ENCODE results near the gene RAB1B. TPM values are rescaled to one million over a fixed set of nuclear protein-coding genes. Genes with fewer than 3 reads are reported as not detected.
"Not testable (repeated sequence)": the region's sequence is repeated elsewhere in the genome, so short reads cannot be mapped to it uniquely, and the experiment has no call there.

RAB1B gene
- total RNA-seq, 1 experiment from 2014 or later = 55.4 TPM

DNA sequence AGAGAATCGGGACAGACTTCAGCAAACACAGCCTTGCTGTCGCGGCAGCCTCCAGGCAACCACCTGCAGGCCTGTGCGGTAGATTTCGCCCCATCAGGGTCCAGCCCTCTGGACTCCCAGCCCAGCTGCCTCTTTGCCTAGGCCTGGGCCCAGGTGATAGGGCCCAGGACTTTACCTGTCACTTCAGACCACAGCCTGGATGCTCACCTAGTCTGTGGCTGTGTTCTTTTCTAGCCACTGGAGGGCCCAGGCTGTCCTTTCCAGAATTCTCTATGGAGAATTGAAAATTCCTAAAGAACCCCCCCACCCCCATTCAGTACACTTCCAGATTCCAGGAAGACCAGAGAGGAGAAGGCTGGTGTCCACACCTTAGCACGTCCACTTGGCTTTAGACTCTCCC is 30.6 kb upstream of the RAB1B start:
- in situ Hi-C loops (cut with HindIII; ENCODE audit: low pct_unique_long_range_greater_than_20kb, low sequenced_read_pairs) = no loop called here
- DNase-seq (ENCODE audit: low read depth) = no peak

DNA sequence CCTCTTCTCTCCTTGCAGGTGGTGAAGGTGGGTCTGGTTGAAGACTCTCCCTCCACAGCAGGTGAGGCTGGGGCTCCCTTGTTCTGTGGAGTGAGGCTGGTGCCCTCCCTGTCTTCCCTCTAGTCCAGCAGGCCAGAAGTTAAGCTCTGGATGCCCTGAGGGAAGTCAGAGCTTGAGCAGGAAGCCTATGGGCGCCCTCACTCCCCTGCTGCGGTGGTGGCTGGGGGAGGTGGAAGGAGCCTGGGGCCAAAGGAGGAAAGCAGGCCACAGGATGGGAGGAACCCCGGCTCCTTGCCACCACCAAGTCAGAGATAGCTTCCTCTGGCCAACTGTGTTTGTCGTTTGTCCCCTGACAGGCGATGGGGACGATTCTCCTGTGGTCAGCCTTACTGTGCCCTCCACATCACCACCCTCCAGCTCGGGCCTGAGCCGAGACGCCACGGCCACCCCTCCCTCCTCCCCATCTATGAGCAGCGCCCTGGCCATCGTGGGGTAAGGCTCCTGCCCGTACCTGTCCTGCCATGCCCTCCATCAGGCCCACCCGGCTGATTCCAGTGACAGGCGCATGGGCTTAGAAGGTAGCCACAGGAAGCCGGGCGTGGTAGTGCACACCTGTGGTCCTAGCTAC is 29.5 kb upstream of the RAB1B start:
- no peak for DNase-seq (ENCODE audit: low read depth)
- in situ Hi-C loops (cut with HindIII; ENCODE audit: low pct_unique_long_range_greater_than_20kb, low sequenced_read_pairs) = no loop called here

DNA sequence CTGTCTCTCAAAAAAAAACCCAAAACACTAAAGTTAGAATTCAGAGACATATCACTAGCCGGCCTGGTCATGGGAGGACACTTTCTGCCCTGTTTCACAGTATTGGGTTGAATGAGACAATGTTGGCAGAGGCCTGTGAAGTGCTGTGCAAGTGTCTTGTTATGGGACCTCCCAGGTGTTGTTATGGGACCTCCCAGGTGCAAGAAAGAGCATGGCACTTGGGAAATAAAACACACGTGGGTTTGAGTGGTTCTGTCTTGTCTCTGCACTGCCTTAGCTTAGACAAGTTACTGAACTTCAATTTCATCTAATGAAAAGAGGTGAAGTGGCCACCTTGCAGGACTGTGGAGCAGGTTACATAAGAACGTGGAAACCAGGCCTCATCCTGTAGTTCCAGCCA is 28.9 kb upstream of the RAB1B start:
- in situ Hi-C loops (cut with HindIII; ENCODE audit: low pct_unique_long_range_greater_than_20kb, low sequenced_read_pairs) = no loop called here
- DNase-seq (ENCODE audit: low read depth) = no peak

DNA sequence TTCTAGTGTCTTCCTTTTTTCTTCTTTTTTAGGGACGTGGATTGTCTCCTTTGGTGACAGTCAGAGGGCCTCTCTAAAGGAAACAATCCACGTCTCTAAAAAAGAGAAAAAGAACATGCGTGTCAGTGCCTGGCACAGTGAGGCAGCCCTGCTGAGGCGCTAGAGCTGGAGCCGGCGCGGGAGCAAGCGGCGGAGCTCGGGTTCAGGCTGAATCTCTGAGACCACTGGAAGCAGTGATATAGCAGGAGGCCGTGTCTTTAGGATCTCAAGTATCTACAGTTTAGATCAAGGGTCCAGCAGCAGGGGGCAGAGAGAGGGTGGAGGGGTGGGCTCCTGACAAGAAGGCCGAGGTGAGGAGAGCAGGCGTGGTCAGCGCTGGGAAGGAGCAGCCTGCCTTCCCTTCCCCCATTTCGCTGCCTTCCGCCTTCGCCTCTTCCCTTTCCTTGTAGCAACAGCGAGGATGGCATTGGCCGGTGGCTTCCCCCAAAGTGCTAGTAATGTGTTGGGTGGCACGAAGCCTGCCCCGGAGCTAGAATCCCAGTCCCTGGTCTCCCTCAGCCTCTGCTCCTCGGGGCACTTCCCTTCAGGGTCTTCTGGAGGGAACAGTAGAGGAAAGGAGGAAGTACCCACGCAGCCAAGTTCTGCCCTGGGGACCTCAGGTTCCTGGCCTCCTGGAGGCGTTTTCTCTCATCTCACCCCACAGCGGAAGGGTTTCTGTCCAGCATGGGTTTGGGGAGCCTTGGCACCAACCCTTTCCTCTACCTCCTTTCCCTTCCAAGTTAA is 28.2 kb upstream of the RAB1B start:
- in situ Hi-C loops (cut with HindIII; ENCODE audit: low pct_unique_long_range_greater_than_20kb, low sequenced_read_pairs) = no loop called here
- no peak for DNase-seq (ENCODE audit: low read depth)

DNA sequence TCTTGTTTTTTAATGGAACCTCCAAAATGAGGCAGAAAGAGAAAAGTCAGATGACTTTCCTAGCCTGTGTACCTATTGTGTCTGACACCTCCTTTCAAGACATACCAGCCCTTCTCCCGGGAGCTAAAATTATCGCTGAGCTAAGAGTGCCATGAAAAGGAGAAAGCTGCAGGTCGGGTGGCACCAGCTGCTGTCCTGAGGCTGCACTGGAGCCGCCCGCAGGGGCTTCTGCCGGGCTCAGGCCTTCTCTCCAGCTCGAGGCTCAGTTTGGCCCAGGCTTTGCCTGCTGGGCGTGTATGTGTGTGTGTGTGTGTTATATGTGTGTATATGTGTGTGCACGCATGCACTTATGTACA is 27.7 kb upstream of the RAB1B start:
- no peak for DNase-seq (ENCODE audit: low read depth)
- in situ Hi-C loops (cut with HindIII; ENCODE audit: low pct_unique_long_range_greater_than_20kb, low sequenced_read_pairs) = no loop called here

DNA sequence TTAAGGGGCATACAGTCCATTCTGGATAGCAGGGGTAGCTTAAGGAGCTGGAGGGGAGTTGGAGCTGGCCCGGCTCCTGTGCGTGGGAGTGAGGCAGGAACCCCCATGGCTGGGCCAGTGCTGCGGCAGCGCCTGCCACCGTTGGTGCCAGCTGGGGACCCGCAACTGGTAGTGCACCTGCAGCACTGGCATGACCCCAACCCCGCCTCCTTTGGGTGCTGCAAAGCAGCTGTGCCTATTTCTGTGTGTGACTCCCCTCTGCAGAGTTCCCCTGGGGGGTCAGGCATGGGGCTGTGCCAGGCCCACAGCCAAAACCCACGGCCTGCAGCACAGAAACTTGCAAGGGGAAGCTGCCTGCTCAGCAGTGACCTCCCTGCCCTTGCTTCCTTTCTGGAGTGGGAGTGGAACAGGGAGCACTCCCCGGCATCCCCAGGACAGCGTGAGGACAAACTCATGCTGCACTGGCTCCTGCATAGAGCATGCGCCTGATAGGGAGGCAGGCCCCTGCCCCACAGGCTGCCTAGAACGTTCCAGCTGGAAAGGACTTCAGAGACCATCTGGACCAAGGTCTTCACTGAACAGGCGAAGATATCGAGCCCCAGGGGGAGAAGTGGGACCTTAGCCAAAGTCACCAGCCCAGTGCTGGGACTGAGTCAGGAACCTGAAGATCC is 26.2 kb upstream of the RAB1B start:
- DNase-seq (ENCODE audit: low read depth) = no peak
- in situ Hi-C loops (cut with HindIII; ENCODE audit: low pct_unique_long_range_greater_than_20kb, low sequenced_read_pairs) = no loop called here

DNA sequence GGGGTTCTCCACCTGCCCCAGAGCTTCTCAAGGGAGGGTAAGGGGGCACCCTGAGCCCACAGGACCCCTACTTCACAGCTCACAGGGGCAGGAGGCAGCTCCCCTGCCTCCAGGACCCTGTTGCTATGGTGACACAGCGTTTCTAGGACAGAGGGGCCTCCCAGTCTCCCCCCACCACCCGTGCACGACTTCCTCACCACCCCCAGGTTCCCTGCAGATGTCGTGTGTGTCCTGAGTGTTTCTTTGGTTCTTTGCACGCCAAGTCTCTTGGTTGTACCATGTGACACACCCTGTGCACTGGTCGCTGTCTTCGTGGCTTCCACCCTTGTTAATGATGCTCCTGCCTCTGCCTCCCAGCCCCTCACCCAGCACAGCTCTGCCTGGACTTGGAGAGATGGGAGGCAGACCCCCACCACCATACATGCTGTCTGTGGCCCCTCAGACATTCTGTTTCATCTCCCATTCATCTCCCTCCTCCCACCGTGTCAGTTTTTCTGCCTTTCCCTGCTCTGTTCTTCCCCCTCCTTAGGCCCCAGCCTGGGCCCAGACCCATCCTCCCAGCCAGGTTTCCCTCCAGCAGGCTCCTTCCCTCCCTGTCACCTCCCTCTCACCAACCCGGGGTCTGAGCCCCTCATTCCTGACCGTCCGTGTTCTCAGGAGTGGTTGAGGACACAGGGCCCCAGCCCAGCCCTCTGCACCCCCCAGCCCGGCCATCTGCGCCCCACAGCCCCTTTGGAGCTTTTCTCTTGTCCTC is 24.5 kb upstream of the RAB1B start:
- in situ Hi-C loops (cut with HindIII; ENCODE audit: low pct_unique_long_range_greater_than_20kb, low sequenced_read_pairs) = no loop called here
- no peak for DNase-seq (ENCODE audit: low read depth)

DNA sequence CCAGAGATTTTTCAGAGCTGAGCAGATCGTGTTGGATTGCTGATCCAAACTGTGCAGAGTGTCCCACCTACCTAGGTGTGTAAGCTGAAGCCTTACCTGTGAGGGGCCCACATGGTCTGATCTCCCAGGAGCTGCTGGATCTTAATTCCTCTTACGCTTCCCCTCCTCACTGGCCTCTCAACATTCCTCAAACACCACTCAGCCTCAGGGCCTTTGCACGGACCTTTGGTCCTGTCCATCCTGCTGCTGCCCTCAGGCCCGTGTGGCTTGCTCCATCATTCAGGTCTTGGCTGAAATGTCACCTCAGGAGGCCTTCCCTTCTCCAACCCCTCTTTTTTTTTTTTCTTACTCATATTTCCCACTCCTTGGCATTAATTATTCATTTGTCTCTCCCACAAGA is 21.1 kb upstream of the RAB1B start:
- in situ Hi-C loops (cut with HindIII; ENCODE audit: low pct_unique_long_range_greater_than_20kb, low sequenced_read_pairs) = no loop called here
- DNase-seq (ENCODE audit: low read depth) = no peak

DNA sequence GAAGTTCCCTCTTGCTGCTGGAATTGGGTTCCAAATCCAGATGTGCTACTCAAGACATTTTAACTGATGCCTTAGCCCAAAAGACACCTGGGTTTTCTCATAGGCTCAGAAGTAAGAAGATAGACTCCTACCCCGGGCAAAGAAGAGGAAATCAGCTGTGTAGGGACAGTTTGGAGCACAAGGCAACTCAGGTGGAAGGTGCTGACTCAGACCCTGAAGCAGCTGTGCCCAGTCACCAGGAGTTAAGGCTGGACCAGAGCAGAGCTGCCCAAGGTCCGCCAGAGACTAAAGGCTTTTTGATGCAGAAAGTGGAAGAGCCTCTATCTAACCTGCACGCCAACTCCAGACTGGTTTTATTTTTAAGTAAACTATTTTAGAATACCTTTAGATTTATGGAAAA is 20.6 kb upstream of the RAB1B start:
- DNase-seq (ENCODE audit: low read depth) = no peak
- in situ Hi-C loops (cut with HindIII; ENCODE audit: low pct_unique_long_range_greater_than_20kb, low sequenced_read_pairs) = no loop called here

DNA sequence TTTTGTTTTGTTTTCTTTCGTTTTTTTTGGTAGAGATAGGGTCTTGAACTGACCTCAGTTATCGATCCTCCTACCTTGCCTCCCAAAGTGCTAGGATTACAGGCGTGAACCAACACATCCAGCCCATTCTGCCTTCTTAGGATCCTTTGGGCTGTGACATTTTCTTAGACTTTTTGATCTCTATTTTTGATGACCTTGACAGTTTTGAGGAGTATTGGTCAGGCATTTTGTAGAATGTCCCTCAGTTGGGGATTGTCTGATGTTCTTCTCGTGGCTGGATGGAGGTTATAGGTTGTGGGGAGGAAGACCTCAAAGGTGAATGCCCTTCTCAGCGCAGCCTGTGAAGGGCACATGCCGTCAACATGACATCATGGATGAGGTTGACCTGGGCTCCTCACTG is 19.5 kb upstream of the RAB1B start:
- no peak for DNase-seq (ENCODE audit: low read depth)
- in situ Hi-C loops (cut with HindIII; ENCODE audit: low pct_unique_long_range_greater_than_20kb, low sequenced_read_pairs) = no loop called here

DNA sequence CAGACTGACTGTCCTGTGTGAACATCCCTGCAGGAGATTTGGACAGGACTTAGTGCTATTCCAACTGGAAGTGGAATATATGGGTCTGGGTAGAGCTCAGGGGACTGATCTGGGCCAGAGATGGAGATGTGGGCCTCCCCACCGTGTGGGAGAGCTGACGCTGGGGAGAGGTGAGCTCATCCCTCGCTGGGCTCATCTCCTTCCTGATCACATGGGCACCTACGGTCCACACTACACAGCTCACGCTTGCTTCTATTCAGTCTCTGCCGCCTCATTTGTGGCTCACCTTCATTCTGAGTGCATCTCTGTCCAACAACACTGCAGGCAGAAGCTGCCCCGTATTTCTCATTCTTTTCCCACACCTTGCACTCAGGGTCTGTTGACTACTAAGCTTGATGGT is 16.6 kb upstream of the RAB1B start:
- in situ Hi-C loops (cut with HindIII; ENCODE audit: low pct_unique_long_range_greater_than_20kb, low sequenced_read_pairs) = no loop called here

DNA sequence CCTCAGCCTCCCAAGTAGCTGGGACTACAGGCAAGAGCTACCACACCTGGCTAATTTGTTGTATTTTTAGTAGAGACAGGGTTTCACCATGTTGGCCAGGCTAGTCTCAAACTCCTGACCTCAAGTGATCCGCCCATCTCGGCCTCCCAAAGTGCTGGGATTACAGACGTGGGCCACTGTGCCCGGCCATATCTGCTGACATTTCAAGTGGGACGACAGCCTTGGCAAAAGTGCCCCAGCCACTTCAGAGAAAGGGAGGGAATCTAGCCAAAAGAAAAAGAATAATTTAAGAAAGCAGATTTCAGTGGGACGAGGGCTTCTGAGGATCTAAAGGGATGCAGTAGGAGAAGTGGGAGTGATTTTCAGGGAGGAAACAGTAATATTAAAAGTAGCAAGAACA is 15.4 kb upstream of the RAB1B start:
- in situ Hi-C loops (cut with HindIII; ENCODE audit: low pct_unique_long_range_greater_than_20kb, low sequenced_read_pairs); DNase-seq (ENCODE audit: low read depth): not testable (repeated sequence)

More for the DNA sequence above, 16.6 kb upstream of the RAB1B start:
- no peak for DNase-seq (ENCODE audit: low read depth)

DNA sequence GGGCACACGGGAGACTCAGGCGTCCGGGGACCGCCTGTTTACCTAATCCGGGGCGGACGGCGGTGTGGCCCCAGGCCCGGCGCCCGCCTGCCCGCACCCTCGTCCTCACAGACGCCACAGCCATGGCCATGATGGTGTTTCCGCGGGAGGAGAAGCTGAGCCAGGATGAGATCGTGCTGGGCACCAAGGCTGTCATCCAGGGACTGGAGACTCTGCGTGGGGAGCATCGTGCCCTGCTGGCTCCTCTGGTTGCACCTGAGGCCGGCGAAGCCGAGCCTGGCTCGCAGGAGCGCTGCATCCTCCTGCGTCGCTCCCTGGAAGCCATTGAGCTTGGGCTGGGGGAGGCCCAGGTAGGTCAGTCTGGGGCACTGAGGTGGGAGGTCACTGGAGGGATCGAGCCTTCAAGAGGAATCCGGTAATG is 10.0 kb upstream of the RAB1B start:
- no peak for DNase-seq (ENCODE audit: low read depth)
- in situ Hi-C loops (cut with HindIII; ENCODE audit: low pct_unique_long_range_greater_than_20kb, low sequenced_read_pairs) = no loop called here

DNA sequence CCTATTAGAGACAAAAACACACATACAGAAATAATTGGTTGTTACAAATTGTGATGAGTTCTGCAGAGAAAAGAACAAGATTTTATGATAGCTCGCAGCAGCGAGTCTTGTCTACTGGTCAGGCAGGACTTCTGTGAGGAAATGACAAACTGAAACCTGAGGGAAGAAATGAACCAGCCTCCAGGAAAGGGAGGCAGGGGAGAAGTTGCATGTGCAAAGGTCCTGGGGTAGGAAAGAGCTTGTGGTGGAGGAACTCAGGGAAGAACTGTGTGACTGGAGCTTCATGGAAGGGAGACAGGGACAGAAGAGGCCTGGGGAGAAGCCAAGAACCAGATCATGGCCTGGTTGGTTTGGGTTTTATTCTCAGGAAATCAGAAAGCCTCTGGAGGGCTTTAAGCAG is 9.2 kb upstream of the RAB1B start:
- in situ Hi-C loops (cut with HindIII; ENCODE audit: low pct_unique_long_range_greater_than_20kb, low sequenced_read_pairs) = no loop called here
- DNase-seq (ENCODE audit: low read depth) = no peak

DNA sequence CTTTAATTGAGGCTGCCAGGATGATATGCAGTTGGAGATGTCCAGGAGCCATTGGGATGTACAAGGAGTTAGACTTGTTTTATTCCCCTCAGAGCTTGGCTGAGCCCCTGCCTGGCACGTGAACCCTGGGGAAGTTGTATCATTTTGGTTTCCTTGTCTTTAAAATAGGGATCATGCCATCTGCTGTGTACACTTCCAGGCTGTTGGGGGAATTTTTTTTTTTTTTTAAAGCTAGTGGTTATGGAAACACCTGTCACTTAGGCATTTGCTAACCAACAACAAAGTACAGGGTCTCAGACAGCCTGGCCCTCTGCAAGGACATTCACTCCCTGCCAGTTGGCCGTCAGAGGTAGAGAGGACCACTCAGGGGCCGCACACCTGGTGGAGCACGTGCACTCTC is 8.5 kb upstream of the RAB1B start:
- in situ Hi-C loops (cut with HindIII; ENCODE audit: low pct_unique_long_range_greater_than_20kb, low sequenced_read_pairs) = no loop called here
- DNase-seq (ENCODE audit: low read depth) = no peak

DNA sequence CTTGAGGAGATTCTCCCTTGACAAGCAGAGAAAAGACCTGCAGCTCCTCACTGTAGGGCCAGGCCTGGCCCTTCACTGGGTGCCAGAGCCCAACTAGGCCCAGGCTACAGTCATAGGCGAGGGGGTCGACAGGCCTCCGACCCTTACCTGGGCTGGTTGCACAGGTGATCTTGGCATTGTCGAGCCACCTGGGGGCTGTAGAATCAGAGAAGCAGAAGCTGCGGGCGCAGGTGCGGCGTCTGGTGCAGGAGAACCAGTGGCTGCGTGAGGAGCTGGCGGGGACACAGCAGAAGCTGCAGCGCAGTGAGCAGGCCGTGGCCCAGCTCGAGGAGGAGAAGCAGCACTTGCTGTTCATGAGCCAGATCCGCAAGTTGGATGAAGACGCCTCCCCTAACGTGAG is 6.9 kb upstream of the RAB1B start:
- in situ Hi-C loops (cut with HindIII; ENCODE audit: low pct_unique_long_range_greater_than_20kb, low sequenced_read_pairs) = no loop called here
- DNase-seq (ENCODE audit: low read depth) = no peak

DNA sequence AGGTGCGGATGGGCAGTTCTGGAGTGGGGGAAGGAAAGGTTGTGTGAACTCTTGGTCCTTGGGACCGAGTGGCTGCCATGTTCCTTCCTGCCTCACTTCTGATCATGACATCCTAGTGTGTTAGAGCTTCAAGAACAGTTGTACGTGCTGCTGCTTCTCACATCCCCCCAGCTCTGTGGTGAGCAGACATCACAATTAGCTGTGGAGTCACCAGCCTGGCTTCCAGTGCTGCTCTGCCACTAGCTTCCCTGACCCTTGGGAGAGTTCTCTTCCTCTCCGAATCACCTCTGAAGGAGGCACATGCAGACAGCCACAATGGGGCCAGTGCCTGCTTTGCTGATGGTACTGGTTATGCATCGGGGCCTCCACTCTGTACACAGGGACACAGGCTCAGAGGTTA is 6.2 kb upstream of the RAB1B start:
- no peak for DNase-seq (ENCODE audit: low read depth)
- in situ Hi-C loops (cut with HindIII; ENCODE audit: low pct_unique_long_range_greater_than_20kb, low sequenced_read_pairs) = no loop called here

DNA sequence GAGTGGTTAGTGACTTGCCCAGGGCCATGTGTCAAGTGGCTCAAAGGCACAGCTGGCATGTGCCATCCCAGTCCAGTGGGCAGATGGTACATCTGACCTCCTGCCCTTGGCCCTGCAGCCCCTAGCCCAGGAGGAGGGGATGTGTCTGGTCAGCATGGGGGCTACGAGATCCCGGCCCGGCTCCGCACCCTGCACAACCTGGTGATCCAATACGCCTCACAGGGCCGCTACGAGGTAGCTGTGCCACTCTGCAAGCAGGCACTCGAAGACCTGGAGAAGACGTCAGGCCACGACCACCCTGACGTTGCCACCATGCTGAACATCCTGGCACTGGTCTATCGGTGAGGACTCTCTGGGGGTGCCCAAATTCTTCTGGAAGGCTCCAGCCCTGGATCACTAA is 5.7 kb upstream of the RAB1B start:
- in situ Hi-C loops (cut with HindIII; ENCODE audit: low pct_unique_long_range_greater_than_20kb, low sequenced_read_pairs) = no loop called here
- DNase-seq (ENCODE audit: low read depth) = no peak

DNA sequence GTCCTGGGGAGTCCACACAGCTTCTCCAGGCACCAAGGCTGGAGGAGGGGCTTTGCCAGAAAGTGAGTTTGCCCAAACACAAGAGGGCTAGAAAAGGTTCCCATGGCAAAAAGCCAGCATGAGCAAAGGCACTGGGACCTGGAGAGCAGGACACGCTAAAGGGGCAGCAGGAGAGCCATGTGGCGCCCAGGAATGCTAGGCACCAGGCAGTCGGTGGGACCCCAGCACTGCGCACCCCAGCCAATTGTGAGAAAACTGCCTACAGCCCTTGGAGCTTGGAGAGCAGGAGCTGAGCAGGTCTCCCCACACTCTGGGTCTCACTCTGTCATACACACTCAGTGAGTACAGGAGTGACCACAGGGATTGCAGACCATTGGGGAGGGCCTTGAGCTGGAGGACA is 5.2 kb upstream of the RAB1B start:
- no peak for DNase-seq (ENCODE audit: low read depth)
- in situ Hi-C loops (cut with HindIII; ENCODE audit: low pct_unique_long_range_greater_than_20kb, low sequenced_read_pairs) = no loop called here
